DMS79 (cell line): Measurements from ENCODE around the gene MAGEA2.
"Not testable (repeated sequence)": the region's sequence is repeated elsewhere in the genome, so short reads cannot be mapped to it uniquely, and the experiment has no call there.

Experiments
- DNase-seq: peaks from one replicate; lab custom pipeline; 2025; lab: John Stamatoyannopoulos, UW

MAGEA2 gene, protein sequence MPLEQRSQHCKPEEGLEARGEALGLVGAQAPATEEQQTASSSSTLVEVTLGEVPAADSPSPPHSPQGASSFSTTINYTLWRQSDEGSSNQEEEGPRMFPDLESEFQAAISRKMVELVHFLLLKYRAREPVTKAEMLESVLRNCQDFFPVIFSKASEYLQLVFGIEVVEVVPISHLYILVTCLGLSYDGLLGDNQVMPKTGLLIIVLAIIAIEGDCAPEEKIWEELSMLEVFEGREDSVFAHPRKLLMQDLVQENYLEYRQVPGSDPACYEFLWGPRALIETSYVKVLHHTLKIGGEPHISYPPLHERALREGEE

GRCh38 chrX:152753686-152754650 lies at the start of gene MAGEA2:
Gene MAGEA2 (minus strand): TSS chrX:152753842. CDS start chrX:152751363, 2,479 bp downstream.
- not testable (repeated sequence) for DNase-seq

DNA sequence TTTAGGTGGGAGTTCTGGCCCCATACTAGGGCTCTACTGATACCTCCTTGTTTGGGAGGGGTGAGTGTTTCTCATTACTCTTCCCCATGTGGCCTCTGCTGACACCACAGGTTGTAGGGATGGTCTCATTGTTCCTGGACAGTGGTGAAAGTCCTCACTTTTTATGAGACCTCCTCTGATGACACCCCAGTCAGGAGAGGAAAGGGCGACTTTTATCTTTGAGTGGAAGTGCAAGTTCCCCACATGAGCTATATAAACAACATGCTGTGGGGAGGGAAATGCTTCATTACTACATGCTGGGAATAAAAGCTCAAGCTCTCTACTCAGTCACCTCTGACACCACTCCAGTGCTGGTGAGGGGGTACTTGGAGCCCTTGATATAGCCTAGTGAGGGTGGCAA lies 45.3 kb upstream of the MAGEA2 start:
- no peak for DNase-seq

DNA sequence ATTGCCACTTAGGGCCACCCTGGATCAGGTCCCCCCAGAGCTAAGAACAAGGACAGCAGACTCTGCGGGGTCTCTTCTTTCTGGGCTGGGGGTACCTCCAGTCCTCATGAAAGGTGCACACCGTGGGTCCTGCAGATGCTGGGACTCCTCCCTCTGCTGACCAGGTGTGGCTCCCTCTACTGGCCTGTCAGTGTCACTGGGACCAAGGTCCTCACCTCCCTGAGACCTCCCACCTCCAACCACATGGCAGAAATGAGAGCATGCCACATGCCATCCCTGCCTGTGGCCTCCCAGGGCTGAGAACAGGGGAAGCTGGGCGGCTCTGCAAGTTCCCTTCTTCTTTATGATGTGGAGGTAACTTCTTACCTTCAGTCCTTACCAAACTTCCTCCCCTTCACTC lies 33.4 kb upstream of the MAGEA2 start:
- not testable (repeated sequence) for DNase-seq

DNA sequence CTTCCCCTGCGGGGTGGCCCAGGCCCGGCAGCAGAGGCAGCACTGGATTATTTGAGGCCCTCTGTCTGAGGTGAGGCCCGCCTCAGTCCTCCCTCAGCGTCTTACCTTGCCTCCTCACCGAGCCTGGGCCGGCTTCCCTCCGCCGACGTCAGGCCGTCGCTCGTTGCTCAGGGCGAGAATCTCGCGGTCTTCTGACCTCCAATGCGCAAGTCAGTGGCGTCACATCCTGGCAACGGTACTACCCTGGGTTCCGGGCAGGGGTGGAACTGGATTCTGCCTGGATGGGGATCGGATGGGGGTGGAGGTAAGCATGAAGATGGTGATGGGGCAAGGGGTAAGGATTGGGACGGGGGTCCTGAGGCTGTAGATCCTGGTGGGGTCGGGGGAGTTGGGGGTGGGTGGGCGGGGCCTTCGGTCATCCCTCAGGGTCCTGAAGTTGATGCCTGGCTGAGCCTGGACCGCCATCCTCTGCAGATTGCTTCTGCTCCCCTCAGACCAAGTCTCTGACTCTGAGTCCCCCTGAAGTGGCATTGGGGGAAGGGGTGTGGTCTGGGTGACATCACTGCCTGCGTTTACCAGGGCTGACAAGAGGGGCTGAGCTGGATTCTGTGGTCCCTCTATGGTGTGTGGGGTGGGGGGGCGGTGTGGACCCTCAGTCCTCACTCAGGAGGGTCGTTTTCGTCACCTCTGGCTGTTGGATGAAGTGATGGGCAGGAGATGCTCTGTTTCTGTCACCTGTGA lies 16.1 kb upstream of the MAGEA2 start, which contains the start of gene MAGEA6:
Gene MAGEA6, minus strand, starts transcription at position 141 of the 741 bp plus-strand sequence. CDS start 2,039 bp downstream, outside the sequence.
- not testable (repeated sequence) for DNase-seq

GRCh38 chrX:152766562-152766961 lies 12.9 kb upstream of the MAGEA2 start:
- DNase-seq, result not testable (repeated sequence)

DNA sequence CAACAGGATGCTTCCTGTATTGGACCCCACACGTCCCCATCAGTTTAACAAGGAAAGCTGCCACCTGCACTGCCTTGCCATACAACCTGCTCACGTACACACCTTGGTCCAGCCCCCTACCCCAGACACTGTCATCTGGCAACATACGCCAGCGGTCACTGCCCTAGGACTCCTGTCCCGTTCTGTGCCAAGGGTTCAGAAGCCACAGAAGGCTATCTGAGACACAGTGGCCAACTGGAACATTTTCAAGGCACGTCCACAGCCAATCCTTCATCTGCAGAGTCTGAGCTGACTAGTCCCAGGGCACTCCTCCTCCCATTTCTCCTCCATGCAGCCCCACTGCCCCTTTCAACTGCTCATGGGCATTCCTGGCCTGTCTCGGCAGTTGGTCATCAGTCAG lies 7.9 kb upstream of the MAGEA2 start:
- DNase-seq, result not testable (repeated sequence)

DNA sequence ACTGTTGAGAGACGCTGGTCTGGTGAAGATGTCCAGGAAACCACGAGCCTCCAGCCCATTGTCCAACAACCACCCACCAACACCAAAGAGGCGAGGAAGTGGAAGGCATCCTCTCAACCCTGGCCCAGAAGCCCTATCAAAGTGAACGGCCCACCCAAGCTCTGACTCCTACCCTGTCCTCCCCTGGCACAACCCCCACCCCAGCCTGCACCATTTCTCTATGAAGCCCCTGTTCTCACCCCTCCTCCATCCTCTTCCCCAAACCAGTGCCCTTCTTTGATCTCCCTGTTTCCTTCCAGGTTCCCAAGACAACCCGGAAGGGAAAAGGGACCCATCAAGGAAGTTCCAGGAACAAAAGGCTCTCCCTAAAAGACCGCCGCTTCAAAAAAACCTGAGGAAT lies 5.9 kb upstream of the MAGEA2 start:
- DNase-seq, result not testable (repeated sequence)

DNA sequence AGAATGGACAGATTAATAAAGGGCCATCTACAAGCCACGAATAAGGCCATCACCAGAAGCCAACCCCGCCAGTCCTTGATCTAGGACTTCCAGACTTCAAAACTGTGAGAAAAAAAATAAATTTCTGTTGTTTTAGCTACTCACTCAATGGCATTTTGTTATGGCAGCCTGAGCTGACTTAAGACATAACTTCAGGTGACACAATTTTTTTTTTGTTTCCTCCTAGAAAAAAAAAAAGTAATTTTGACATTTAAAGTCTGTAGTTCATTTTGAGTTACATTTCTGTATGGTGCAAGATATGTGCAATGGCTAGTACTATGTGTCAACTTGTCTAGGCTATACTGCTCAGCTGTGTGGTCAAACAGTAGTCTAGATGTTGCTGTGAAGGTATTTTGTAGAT lies 5.3 kb upstream of the MAGEA2 start, which contains the start of gene CSAG3:
Gene CSAG3, plus strand, starts transcription at position 301 of the 400 bp plus-strand sequence.
- not testable (repeated sequence) for DNase-seq

GRCh38 chrX:152754871-152755270 lies 1.2 kb upstream of the MAGEA2 start:
- not testable (repeated sequence) for DNase-seq

- no peak for DNase-seq
Measured at GRCh38 chrX:152738560-152738959, 15.1 kb downstream of the MAGEA2 start.

DNA sequence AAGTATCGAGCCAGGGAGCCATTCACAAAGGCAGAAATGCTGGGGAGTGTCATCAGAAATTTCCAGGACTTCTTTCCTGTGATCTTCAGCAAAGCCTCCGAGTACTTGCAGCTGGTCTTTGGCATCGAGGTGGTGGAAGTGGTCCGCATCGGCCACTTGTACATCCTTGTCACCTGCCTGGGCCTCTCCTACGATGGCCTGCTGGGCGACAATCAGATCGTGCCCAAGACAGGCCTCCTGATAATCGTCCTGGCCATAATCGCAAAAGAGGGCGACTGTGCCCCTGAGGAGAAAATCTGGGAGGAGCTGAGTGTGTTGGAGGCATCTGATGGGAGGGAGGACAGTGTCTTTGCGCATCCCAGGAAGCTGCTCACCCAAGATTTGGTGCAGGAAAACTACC lies 17.1 kb downstream of the MAGEA2 start:
- DNase-seq, result not testable (repeated sequence)

DNA sequence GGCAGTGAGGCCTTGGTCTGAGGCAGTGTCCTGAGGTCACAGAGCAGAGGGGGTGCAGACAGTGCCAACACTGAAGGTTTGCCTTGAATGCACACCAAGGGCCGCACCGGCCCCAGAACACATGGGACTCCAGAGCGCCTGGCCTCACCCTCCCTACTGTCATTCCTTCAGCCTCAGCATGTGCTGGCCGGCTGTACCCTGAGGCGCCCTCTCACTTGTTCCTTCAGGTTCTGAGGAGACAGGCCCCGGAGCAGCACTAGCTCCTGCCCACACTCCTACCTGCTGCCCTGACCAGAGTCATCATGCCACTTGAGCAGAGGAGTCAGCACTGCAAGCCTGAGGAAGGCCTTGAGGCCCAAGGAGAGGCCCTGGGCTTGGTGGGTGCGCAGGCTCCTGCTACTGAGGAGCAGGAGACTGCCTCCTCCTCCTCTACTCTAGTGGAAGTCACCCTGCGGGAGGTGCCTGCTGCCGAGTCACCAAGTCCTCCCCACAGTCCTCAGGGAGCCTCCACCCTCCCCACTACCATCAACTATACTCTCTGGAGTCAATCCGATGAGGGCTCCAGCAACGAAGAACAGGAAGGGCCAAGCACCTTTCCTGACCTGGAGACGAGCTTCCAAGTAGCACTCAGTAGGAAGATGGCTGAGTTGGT lies 17.7 kb downstream of the MAGEA2 start:
- DNase-seq, result no peak

GRCh38 chrX:152735101-152735500 lies 18.5 kb downstream of the MAGEA2 start:
- DNase-seq, result no peak

DNA sequence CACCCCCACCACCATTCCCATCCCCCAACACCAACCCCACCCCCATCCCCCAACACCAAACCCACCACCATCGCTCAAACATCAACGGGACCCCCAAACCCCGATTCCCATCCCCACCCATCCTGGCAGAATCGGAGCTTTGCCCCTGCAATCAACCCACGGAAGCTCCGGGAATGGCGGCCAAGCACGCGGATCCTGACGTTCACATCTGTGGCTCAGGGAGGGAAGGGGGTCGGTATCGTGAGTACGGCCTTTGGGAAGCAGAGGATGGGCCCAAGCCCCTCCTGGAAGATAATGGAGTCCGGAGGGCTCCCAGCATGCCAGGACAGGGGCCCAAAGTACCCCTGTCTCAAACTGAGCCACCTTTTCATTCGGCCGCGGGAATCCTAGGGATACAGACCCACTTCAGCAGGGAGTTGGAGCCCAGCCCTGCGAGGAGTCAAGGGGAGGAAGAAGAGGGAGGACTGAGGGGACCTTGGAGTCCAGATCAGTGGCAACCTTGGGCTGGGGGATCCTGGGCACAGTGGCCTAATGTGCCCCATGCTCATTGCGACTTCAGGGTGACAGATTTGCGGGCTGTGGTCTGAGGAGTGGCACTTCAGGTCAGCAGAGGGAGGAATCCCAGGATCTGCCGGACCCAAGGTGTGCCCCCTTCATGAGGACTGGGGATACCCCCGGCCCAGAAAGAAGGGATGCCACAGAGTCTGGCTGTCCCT lies 19.3 kb downstream of the MAGEA2 start:
- not testable (repeated sequence) for DNase-seq

DNA sequence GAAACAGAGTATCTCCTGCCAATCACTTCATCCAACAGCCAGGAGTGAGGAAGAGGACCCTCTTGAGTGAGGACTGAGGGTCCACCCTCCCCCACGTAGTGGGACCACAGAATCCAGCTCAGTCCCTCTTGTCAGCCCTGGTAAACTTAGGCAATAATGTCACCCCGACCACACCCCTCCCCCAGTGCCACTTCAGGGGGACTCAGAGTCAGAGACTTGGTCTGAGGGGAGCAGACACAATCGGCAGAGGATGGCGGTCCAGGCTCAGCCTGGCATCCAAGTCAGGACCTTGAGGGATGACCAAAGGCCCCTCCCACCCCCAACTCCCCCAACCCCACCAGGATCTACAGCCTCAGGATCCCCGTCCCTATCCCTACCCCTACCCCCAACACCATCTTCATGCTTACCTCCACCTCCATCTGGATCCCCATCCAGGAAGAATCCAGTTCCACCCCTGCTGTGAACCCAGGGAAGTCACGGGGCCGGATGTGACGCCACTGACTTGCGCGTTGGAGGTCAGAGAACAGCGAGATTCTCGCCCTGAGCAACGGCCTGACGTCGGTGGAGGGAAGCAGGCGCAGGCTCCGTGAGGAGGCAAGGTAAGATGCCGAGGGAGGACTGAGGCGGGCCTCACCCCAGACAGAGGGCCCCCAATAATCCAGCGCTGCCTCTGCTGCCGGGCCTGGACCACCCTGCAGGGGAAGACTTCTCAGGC lies 20.2 kb downstream of the MAGEA2 start, which contains the start of the genes CSAG1 and MAGEA12:
Gene CSAG1, minus strand, starts transcription at position 461 of the 715 bp plus-strand sequence. CDS start 1,261 bp downstream, outside the sequence.
Gene MAGEA12, plus strand, starts transcription at position 497 of the 715 bp plus-strand sequence. CDS start 2,405 bp downstream, outside the sequence.
- DNase-seq, result no peak

DNA sequence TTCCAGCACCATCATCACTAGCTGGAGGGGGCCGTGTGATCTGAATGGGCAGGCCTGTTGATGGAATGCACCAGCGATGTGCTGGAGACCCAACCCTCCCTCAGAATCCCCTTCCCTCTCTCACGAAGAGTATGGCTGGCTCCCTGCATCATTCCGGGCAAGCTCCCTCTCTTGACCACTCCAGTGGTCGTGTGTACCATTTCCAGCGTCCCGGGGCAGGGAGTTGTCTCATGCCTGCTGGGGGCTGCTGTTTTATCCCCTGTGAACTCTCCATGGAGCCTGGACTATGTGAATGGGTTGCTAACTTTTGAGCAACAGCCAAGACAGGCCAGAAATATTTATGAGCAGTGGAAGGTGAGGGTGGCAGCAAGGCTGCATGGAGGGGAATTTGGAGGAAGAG lies 28.2 kb downstream of the MAGEA2 start:
- no peak for DNase-seq

DNA sequence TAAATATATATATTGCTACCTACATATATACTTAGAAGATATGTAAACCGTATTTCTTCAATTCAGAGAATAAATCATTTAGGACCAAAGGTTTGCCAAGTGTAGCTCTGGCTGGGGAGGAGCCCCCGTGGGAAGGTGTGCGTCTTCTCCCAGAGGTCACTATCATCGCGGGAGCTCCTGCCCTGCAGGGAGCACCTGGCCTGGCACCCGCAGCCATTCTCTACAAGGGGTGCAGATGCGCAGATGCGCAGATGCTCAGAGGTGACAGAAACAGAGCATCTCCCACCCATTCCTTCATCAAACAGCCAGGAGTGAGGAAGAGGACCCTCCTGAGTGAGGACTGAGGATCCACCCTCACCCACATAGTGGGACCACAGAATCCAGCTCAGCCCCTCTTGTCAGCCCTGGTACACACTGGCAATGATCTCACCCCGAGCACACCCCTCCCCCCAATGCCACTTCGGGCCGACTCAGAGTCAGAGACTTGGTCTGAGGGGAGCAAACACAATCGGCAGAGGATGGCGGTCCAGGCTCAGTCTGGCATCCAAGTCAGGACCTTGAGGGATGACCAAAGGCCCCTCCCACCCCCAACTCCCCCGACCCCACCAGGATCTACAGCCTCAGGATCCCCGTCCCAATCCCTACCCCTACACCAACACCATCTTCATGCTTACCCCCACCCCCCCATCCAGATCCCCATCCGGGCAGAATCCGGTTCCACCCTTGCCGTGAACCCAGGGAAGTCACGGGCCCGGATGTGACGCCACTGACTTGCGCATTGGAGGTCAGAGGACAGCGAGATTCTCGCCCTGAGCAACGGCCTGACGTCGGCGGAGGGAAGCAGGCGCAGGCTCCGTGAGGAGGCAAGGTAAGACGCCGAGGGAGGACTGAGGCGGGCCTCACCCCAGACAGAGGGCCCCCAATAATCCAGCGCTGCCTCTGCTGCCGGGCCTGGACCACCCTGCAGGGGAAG lies 39.5 kb downstream of the MAGEA2 start, which contains the start of gene MAGEA2B:
Gene MAGEA2B, plus strand, starts transcription at position 814 of the 973 bp plus-strand sequence. CDS start 2,479 bp downstream, outside the sequence.
- DNase-seq, result not testable (repeated sequence)

- not testable (repeated sequence) for DNase-seq
Measured at GRCh38 chrX:152713195-152713594, 40.4 kb downstream of the MAGEA2 start.
